Transverse colon (tissue), 4 donors: ENCODE measurements around the gene SKP2.

Experiments used
- EP300 ChIP-seq: sonication (generic); formaldehyde crosslinking; IDR thresholded peaks from one replicate; pipeline ENCODE4 v1.6.1; 2017; ENCODE audit warnings: antibody characterized with exemption, low read depth
- POLR2A ChIP-seq: fragments of 450-650 bp; IDR thresholded peaks from one replicate; pipeline ENCODE4 v1.6.1; 2016; ENCODE audit warnings: antibody characterized with exemption, mild to moderate bottlenecking, moderate library complexity
- POLR2AphosphoS5 ChIP-seq, 3 donors: sonication (generic); formaldehyde crosslinking; IDR thresholded peaks; one replicate each; pipeline ENCODE4 v1.6.1; 2016; ENCODE audit warnings: antibody characterized with exemption in 3 of 3
- TF ChIP-seq, protein P1 (sequence below), 5 experiments: fragments of 200-600 bp in 3 of 5; fragments of 450-650 bp in 2 of 5; sonication (generic) in 3 of 5; IDR thresholded peaks; 1 replicate in 2 of 5; 2 replicates in 3 of 5; pipeline ENCODE4 v1.5.1; 2016 to 2017; ENCODE audit warnings: antibody characterized with exemption in 5 of 5, inconsistent platforms in 3 of 5, mild to moderate bottlenecking in 2 of 5, moderate library complexity in 1 of 5

GRCh38 chr5:36153726-36154125 is 1.8 kb downstream of the SKP2 start:
- TF ChIP-seq POLR2A: no peak
- TF ChIP-seq, protein P1, sequence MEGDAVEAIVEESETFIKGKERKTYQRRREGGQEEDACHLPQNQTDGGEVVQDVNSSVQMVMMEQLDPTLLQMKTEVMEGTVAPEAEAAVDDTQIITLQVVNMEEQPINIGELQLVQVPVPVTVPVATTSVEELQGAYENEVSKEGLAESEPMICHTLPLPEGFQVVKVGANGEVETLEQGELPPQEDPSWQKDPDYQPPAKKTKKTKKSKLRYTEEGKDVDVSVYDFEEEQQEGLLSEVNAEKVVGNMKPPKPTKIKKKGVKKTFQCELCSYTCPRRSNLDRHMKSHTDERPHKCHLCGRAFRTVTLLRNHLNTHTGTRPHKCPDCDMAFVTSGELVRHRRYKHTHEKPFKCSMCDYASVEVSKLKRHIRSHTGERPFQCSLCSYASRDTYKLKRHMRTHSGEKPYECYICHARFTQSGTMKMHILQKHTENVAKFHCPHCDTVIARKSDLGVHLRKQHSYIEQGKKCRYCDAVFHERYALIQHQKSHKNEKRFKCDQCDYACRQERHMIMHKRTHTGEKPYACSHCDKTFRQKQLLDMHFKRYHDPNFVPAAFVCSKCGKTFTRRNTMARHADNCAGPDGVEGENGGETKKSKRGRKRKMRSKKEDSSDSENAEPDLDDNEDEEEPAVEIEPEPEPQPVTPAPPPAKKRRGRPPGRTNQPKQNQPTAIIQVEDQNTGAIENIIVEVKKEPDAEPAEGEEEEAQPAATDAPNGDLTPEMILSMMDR (IDR thresholded peaks at IDR 0.05): no peak
- no peak for TF ChIP-seq EP300
- no peak for TF ChIP-seq POLR2AphosphoS5 (IDR thresholded peaks at IDR 0.05)
